Kidney glomerular epithelial cell (primary cell): ENCODE measurements around the gene LRRC8D.
A peak's percentile ranks its signal among the peaks of the same experiment; 100 is the strongest.
"Not testable (repeated sequence)": the region's sequence is repeated elsewhere in the genome, so short reads cannot be mapped to it uniquely, and the experiment has no call there.

Experiments
- DNase-seq: peaks from one replicate; lab custom pipeline; 2025; lab: John Stamatoyannopoulos, UW

LRRC8D gene

DNA sequence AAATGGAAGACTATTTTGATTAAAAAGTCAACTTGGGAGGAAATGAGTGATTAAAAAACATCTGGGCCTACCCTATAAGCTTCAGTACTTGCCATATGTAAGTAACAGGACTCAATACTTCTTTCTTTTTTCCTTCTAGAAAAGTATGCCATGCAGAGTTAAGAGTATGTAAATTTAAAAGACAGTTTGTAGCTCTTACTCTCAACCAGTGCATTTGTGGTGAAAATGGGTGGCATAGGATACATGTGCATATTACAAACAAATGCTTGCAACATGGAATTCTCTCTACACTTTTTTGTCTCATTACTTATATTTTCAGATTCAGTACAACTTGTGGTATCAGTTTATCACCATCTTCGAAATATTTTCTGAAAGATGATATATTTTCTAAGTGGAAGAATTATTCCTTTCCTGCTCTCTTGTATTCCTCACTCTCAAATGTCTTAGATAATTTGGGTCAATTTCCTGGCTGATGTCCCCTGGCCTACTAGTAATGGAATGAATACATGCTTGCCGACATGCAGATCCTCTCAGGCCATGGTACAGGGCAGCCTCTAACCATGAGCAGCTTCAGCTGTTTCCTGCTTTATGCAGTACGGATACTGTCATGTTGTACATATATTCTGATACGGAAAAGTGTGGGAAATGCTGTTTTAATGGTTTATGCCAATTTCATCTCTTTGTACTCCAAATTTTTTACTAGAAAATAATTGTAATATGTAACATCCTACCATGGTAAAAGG, 92.7 kb downstream of the LRRC8D start:
- DNase-seq = no peak

DNA sequence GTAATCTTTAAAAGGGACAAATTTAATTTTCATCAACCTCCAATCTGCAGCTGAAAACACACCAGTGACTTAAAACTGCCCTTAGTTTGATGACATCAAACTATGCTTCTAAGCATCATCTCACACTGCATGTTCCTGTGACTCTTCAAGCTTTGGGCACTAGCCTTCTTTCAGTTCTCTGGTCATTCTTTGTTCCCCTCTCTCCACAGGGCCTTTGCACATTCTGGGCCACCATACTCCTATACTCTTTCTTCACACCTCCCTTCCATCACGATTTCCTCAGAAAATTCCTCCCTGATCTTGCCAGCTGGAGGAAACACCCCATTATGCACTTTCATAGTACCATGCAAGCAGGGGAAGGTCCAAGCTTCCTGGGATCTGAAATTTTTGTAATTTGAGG, 96.5 kb downstream of the LRRC8D start:
- no peak for DNase-seq

DNA sequence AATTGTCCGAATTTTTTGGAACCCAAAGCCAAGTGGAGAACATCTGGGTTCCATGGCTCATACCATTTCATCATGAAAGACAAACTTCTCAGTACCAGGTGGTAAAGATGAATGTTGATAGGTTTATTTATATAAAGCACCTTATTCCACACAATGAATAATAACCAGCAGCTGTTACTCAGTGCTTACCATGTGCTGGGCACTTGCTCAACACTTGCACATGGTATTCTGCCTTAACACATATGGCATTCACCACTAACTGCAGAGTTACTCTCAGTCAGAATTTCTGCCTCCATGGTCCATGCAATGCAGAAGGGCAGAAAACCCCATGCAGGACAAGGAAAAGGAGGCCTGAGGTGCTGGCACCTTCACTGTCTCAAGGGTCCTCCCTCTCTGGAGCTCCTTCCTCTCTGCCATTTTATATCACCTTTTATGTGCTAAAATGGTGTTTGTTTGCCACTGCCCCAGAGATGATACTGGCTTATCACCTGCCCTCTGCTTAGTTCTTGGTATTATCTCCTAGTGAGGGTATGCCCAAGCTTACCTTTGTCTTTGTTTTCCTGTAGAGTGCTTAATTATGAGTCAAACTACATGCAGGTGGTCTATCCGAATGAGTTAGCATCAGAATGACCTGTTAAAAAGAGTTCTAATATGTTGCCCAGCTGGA, 97.4 kb downstream of the LRRC8D start:
- DNase-seq = peak; percentile 70

DNA sequence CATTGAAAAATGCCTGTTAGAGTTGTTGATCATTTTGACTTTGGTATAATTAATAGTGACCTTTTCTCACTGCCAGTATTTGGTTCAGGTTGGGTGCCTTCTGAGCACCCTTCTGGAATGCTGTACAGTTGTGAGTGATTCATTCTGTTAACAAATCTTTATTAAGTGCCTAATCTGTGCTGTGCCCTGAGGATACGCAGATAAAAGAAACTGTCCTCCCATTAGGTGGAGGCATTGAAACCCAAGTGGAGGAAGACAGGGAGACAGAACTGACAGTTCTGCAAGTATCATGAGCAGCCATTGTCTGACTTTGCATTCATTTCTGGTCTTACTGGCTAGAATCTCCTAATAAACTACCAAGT, 97.9 kb downstream of the LRRC8D start:
- peak; percentile 80 for DNase-seq

DNA sequence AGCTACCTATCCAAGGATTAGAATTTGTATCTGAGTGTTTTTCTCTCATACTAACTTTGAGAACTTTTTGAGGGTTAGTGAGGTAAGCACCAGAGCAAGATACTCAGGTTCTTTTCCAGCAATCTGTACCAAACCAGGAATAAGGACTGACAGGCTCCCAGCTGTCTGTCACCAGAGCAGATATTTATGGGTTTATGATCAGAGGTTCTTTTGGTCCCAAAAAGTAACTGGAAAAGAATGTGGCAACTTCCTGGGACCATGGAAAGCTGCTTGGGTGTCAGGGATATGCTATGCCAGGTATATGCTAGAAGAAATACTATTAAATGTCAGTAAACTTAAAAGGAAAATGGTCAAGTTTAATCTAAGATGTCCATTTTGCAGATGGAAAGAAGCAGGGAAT, 98.3 kb downstream of the LRRC8D start:
- no peak for DNase-seq

DNA sequence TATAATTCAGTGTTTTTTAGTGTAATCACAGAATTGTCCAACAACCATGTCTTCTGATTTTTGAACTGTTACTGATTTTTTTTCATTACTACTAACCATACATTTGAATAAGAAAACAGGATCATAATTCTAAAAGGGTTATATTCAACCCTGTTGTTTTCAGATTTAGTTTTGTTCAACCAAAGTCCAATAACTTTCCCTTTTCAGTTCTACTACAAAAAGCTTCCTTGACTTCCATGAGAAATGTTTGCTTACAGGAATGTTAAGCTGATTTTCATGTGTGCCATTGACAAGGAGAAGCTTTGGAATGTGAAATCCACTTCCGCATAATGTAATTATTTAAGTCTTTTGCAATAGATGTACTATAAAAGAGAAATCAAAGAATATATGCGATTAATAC, 102.1 kb downstream of the LRRC8D start:
- DNase-seq = no peak

DNA sequence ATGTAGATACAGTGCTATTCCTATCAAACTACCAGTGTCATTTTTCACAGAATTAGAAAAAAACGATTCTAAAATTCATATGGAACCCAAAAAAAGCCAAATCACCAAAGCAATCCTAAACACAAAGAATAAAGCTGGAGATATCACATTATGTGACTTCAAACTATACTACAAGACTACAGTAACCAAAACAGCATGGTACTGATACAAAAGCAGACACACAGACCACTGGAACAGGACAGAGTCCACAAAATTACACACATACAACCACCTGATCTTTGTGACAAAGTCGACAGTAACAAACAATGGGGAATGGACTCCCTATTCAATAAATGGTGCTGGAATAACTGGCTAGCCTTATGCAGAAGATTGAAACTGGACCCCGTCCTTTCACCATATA, 102.7 kb downstream of the LRRC8D start:
- no peak for DNase-seq

DNA sequence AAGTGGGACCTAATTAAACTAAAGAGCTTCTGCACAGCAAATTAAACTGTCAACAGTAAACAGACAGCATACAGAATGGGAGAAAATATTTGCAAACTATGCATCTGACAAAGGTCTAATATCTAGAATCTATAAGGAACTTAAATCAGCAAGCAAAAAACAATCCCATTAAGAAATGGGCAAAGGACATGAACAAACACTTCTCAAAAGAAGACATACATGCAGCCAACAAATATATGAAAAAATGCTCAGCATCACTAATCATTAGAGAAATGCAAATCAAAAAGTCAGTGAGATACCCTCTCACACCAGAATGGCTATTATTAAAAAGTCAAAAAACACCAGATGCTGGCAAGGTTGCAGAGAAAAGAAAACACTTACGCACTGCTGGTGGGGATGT, 103.2 kb downstream of the LRRC8D start:
- not testable (repeated sequence) for DNase-seq

DNA sequence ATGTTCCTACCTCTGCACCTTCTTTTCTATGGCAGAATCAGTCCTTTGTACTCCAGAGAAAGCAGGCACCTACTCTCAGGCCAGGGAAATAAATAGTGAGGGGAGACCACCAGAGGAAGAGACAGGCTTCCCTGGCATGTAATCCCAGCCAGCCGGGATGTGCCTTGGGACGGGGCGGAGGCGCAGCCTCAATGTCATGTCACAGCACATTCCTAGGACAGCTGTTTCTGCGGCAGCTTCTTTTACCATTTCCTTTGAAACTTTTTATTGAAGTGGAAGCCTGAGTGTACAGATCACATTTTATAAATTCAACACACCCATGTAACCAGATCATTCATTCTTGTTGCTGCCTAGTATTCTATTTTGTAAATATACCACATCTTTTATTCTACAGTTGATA, 106.2 kb downstream of the LRRC8D start:
- no peak for DNase-seq

DNA sequence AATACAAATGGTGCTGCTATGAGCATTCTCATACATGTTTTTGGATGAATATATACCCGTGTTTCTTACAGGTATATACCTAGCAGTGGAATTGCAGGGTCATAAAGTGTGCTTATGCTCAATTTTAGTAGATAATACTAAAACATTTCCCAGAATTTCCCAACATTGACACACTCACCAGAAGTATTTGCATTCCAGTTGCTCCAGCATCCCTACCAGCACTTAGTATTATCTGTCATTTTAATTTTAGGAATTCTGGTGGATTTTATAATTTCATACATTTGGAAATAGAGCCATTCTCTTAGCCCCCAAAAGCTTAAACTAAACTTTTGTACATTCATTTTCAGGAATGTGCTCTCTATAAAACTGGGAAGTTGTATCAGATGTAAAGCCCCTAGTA, 106.6 kb downstream of the LRRC8D start:
- DNase-seq = no peak

DNA sequence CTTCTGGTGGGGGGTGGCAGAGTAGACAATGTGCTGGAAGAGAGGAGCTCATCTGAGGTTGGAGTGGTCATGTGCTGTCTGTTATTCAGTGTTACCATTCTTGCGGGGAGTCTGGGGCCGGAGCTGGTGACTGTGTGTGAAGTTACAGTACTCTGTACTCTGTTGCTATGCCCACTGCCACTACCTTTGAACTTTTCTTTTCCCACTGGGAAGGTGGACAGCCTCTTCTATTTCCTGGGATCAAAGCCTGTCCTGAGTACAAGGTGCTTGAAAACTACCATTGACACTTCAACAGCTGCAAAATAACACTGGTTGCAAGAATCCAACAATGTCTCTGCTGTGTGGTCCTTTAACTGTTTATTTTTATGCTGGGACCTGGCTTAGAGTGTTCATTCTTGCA, 107.7 kb downstream of the LRRC8D start:
- no peak for DNase-seq

DNA sequence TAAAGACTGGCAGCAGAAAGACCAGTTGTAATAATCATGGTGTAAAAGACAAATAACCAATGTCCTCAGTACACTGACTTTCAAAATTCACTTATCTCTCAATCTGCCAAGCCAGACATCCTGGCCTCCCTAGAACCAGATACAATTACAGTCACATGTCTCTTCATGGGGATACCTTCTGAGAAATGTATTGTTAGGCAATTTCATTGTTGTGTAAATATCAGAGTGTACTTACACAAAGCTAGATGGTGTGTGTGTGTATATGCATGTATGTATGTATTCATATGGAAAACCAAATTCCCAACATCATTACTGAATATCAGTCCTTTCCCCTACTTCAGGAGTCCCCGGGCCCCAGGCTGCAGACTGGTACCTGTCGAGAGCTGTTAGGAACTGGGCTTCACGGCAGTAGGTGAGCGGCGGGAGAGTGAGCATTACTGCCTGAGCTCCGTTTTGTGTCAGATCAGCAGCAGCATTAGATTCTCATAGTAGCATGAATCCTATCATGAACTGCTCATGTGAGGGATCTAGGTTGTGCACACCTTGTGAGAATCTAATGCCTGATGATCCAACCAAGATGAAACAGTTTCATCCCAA, 108.7 kb downstream of the LRRC8D start:
- DNase-seq = no peak

DNA sequence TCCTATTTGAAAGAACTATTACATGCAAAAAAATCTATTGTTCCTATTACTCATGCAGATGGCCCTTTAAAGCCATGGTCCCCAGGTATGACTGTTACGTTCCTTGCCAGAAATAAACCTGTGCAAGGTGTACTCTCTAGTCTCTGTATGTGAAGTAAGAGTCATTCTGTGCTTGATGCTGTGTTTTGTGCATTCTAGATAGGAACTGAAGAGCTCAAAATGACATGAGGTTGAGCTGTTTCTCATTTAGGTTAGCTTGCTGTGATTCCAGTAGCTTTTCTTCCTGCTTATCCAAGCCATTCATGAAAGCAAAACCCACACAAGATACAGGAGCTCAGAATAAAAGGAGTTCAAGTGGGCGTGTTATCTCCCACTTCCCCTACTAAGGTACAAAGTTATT, 109.7 kb downstream of the LRRC8D start:
- DNase-seq = no peak

DNA sequence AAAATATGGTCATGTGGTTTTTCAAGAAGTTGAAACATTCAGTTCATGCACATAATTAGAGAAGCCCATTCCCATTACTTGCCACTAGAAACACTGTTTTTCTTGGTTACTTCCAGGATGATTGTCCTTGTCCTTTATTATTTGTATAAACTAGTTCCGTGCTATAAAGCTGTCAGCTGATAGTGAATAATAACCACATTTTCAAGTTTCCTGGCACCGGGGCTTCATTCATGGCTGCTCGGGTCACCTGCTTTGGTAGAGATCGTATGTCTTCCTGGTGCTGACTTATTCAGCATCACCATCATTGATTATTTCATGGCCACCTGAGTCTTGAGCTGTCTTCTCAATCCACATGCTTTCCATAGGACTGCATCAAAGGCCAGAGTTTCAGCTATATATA, 111.1 kb downstream of the LRRC8D start:
- no peak for DNase-seq

DNA sequence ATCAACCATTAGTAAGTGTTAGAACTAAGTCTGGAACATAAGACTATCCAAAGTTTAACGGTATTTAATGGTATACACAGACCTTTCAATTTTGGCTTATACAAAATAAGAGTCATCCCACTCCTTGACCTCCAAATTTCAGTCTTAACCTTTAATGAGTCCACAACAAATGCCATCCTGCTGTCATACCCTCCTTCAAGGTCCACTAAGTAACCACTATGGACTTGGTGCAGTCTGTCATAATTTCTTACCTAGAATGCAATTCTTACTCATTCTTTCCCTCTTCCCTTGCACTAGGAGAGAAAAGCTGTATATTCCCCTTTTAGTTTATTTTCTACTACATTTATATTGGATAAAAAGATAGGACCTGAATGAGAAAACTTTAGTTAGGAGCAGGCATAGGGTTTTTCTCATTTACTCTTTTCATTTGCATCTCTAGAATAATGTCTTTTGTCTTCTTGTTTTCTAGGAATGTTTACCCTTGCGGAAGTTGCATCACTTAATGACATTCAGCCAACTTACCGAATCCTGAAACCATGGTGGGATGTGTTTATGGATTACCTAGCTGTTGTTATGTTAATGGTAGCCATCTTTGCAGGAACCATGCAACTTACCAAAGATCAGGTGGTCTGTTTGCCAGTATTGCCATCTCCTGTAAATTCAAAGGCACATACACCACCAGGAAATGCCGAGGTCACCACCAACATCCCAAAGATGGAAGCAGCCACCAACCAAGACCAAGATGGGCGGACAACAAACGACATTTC, 111.9 kb downstream of the LRRC8D start:
- DNase-seq = no peak

DNA sequence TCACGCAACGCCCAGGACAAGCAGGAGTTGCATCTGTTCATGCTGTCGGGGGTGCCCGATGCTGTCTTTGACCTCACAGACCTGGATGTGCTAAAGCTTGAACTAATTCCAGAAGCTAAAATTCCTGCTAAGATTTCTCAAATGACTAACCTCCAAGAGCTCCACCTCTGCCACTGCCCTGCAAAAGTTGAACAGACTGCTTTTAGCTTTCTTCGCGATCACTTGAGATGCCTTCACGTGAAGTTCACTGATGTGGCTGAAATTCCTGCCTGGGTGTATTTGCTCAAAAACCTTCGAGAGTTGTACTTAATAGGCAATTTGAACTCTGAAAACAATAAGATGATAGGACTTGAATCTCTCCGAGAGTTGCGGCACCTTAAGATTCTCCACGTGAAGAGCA, 113.6 kb downstream of the LRRC8D start:
- DNase-seq = no peak

DNA sequence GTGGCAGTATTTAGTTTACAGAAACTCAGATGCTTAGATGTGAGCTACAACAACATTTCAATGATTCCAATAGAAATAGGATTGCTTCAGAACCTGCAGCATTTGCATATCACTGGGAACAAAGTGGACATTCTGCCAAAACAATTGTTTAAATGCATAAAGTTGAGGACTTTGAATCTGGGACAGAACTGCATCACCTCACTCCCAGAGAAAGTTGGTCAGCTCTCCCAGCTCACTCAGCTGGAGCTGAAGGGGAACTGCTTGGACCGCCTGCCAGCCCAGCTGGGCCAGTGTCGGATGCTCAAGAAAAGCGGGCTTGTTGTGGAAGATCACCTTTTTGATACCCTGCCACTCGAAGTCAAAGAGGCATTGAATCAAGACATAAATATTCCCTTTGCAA, 114.4 kb downstream of the LRRC8D start:
- DNase-seq = no peak

DNA sequence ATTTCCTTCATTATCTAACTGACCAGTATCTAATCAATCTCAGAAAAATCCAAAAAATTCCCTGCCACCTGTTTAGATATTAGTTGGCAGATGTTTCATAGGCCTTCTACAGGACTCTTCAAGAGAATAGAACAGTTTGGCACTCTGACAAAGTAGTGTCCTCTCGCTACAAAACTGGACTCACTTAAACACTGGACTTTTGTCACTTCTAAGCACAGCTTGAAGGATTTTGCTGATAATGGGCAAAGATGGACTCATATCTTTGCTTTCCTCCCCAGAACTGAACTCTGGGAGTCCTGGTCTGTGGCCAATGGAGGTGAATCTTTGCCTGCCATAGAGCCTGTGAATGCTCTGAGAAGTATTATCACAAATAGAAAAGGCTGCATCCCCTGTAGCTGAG, 115.9 kb downstream of the LRRC8D start:
- DNase-seq = no peak

DNA sequence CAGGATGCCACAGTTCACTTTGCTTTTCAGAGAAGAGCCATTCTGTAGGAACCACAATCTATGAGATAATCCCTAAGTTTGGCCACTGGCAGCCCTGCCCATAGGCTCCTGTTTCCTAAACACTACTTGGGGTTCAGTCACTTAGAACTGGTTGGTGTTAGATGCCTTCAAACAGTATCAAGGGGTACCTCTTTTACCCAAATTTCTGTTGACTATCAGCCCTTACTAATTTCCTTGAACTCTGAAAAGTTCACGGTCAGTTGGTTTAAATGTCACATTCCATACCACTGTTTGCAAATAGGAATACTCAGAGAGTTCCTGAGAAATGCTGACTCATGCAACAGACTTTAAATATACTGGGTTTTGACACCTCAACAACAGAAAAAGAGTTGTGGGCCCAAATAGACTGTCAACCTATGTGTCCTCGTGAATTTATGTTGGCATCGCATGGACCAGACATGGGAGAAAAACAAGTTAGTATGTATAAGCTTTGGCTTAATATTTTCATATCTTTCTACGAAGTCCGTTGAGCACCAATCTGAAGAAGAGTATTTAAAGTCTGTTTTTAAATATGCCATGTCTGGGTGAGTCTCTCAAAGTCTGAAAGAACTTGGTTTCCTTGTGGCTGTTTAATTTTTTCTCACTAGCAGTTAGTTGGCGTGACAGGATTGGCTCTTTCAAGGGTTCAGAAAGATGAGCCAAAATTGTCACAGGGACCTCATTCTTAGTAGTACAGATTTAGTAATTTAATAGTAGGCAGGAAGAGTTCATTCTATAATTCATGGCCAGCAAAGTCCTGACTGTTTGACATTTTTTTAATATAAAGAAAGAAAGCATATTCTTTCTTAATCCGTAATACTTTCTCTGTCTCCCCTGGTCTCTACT, 117.6 kb downstream of the LRRC8D start:
- DNase-seq = peak; percentile 43

DNA sequence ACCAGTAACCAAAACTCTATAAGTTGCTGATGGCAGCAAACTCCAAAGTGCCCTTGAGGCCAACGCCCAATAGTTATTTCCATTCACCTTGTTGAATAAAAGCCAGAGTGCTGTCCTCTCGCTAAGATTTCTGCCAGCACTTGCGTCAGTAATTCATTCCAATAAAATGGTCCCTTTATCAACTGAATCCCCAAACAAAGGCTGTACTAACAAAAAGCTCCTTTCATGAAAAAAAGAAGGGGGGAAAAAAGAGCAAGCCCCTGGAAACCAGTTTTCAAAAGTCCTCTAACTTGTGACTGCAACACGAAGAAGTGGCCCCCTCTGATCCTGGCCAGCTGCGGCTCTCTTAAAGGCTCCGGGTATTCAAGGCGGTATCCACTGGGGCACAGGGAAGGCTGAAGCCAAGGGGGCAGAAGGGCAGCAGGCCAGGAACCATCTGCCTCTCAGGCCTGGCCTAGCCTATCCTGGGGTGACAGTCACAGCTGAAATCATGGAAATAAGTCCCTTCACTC, 118.3 kb downstream of the LRRC8D start:
- no peak for DNase-seq

DNA sequence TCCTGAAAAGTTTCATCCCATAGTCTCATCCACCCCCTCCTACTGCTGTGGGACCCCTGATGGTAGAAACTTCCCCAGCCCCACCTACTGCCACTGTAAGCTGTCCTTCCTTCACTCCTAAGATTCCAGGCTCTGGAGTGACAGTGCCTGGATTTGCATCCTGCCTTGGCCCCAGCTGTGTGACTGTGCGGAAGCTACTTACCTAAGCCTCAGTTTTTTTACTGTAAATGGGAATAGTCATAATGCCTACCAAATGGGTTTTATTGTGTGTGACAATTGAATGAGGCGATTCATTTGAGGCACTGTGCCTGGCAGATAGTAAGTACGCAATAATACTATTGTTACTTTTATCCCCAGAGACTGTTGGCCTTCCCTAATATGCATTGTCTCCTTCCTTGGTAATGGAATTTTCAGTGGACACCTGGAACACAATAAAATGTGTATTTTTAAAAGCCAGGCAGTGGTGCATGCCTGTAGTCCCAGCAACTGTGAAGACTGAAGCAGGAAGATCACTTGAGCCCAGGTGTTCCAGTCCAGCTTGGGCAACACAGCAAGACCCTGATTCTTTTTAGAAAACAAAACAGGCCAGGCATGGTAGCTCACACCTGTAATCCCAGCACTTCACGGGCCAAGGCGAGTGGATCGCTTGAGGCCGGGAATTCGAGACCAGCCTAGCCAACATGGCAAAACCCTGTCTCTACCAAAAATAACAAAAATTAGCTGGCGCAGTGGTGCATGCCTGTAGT, 119.0 kb downstream of the LRRC8D start:
- DNase-seq = no peak
